Adrenal gland (tissue), 12 donors: ENCODE results near the gene RTP5. TPM values are rescaled to one million over a fixed set of nuclear protein-coding genes. Genes with fewer than 3 reads are reported as not detected.
"Not testable (repeated sequence)": the region's sequence is repeated elsewhere in the genome, so short reads cannot be mapped to it uniquely, and the experiment has no call there.

Experiments used
- DNase-seq, 7 donors: peaks; one replicate each; pipeline ENCODE4 v3.0.0-alpha.2; 2019 to 2020
- H3K27ac ChIP-seq, 5 donors: fragments of 200-600 bp; sonication (generic) in 4 of 5; 1 replicate in 3 of 5; 2 replicates in 2 of 5; pipeline versions ENCODE4 v1.5.1 to v1.8.0; 2016 to 2020; ENCODE audit warnings: mild to moderate bottlenecking in 1 of 5
- H3K27me3 ChIP-seq: fragments of 200-600 bp; 2 replicates; pipeline ENCODE4 v1.8.0; 2021
- H3K36me3 ChIP-seq, 2 donors: fragments of 200-600 bp; replicated peaks in 1 of 2; 1 replicate in 1 of 2; 2 replicates in 1 of 2; pipeline versions ENCODE4 v1.5.1 to v1.8.0; 2018 to 2022
- H3K4me1 ChIP-seq, 2 donors: fragments of 200-600 bp; replicated peaks in 1 of 2; 1 replicate in 1 of 2; 2 replicates in 1 of 2; pipeline versions ENCODE4 v1.5.1 to v1.8.0; 2018 to 2021
- H3K4me3 ChIP-seq, 4 donors: fragments of 200-600 bp; sonication (generic) in 3 of 4; one replicate each; pipeline ENCODE4 v1.5.1; 2016 to 2018
- H3K9me3 ChIP-seq, 3 donors: fragments of 200-600 bp; sonication (generic) in 1 of 3; replicated peaks in 1 of 3; 1 replicate in 2 of 3; 2 replicates in 1 of 3; pipeline versions ENCODE4 v1.5.1 to v1.8.0; 2016 to 2021
- CTCF ChIP-seq, 6 experiments: fragments of 450-650 bp in 4 of 6; fragments of 200-600 bp in 2 of 6; sonication (generic) in 1 of 6; IDR thresholded peaks; 1 replicate in 5 of 6; 2 replicates in 1 of 6; pipeline versions ENCODE4 v1.5.1 to v1.8.0; 2016 to 2021; ENCODE audit warnings: antibody characterized with exemption in 6 of 6, mild to moderate bottlenecking in 2 of 6, moderate library complexity in 1 of 6
- POLR2A ChIP-seq, 2 donors: fragments of 450-650 bp; IDR thresholded peaks; one replicate each; pipeline ENCODE4 v1.6.1; 2017; ENCODE audit warnings: antibody characterized with exemption in 2 of 2, mild to moderate bottlenecking in 2 of 2, moderate library complexity in 1 of 2
- WGBS, 4 donors: extraction: QIAGEN DNeasy Blood & Tissue Kit in 2 of 4; methylation state at CpG; one replicate each; pipeline versions ENCODE4 v1.1.5 to v1.1.7; 2013 to 2017; 5-methylcytosine and 5-hydroxymethylcytosine counted together
- intact Hi-C, 2 donors: fragments of 100-400 bp; cut with DNase I; formaldehyde crosslinking; loops; one replicate each; pipeline versions ENCODE4 v1.14.1 to v1.15.0; 2022 to 2023
- polyA plus RNA-seq, 3 donors: library from polyadenylated mRNA; stranded (reverse); fragments of 200-250 nt in 2 of 3; fragments of 350-450 nt in 1 of 3; fragmentation: Illumina TruSeq in 1 of 3; extraction: RNeasy Lipid Tissue Mini Kit (QIAGEN cat#74804) in 1 of 3; gene quantifications; one replicate each; pipeline ENCODE4 v1.2.3, GENCODE V29; 2013 to 2014
- total RNA-seq, 9 donors: library from RNA; depleted of rRNA in 4 of 9; stranded (reverse); fragments of >200 nt in 4 of 9; fragments of 120-200 nt in 1 of 9; fragmentation: NEBNext Ultra II Directional in 1 of 9; extraction: Animal tissue kit (Norgen Biotek cat#: 25700) in 1 of 9; gene quantifications; one replicate each; pipeline versions ENCODE4 v1.1.0 to v1.2.4, GENCODE V29; 2013 to 2023
- donor health status: healthy with polysubstance abuse.
- donor health status: Bipolar disorder and iron deficiency.
- donor health status: DM: yes; HTN: yes; CAD: no.
- donor health status: DM: no; HTN: no; CAD: no.
- donor health status: DM: no; HTN: no; CAD: no.
- donor health status: DM: yes; HTN: yes; CAD: no.

RTP5 gene
- total and polyA plus RNA-seq, 12 donors, result 0.07 to 0.56 (median 0.11) TPM; not detected in 9

- no peaks in the 10 kb centered on the region for H3K9me3 ChIP-seq
- H3K27me3 ChIP-seq, result no peaks in the 10 kb centered on the region
- TF ChIP-seq POLR2A (IDR thresholded peaks at IDR 0.05), result no peak
- TF ChIP-seq CTCF (IDR thresholded peaks at IDR 0.05), result no peak
- WGBS, 4 donors, result 78 to 88% (median 83%) methylated on average over 12 to 19 of the region's 19 CpGs
- H3K36me3 ChIP-seq, result no peaks in the 10 kb centered on the region
- peak in 2 of 7 donors; percentile 19 to 42 for DNase-seq
- H3K27ac ChIP-seq, result no peak overlapping the region
- H3K4me3 ChIP-seq, result no peak overlapping the region
- H3K4me1 ChIP-seq, result no peaks in the 10 kb centered on the region
- intact Hi-C loops, result no loop called here
Observed at GRCh38 chr2:241904011-241904718, 34.6 kb downstream of the RTP5 start.

GRCh38 chr2:241904791-241905710 lies 35.5 kb downstream of the RTP5 start:
- Histone ChIP-seq H3K27me3 (no peaks in the 10 kb centered on the region), H3K4me3 (no peak overlapping the region), H3K27ac (no peak overlapping the region), H3K9me3 (no peaks in the 10 kb centered on the region), H3K4me1 (no peaks in the 10 kb centered on the region), H3K36me3 (no peaks in the 10 kb centered on the region)
- intact Hi-C loops, result no loop called here
- TF ChIP-seq CTCF (IDR thresholded peaks at IDR 0.05) (no peak), POLR2A (IDR thresholded peaks at IDR 0.05) (no peak)
- DNase-seq, result peak in 2 of 7 donors; percentile 20 to 45
- WGBS, 4 donors, result 87 to 94% (median 88%) methylated on average over 22 to 29 of the region's 29 CpGs

- DNase-seq, result peak in 1 of 7 donors; percentile 20
- TF ChIP-seq POLR2A (IDR thresholded peaks at IDR 0.05), result no peak
- no peak for TF ChIP-seq CTCF (IDR thresholded peaks at IDR 0.05)
- intact Hi-C loops, result no loop called here
Observed at GRCh38 chr2:241905716-241906377, 36.3 kb downstream of the RTP5 start.

GRCh38 chr2:241906378-241906770 lies 36.8 kb downstream of the RTP5 start:
- 60 to 80% (median 74%) methylated on average over 5 of the region's 5 CpGs for WGBS, 4 donors
- peak in 1 of 7 donors; percentile 13 for DNase-seq
- H3K36me3 ChIP-seq, H3K27me3 ChIP-seq, H3K4me3 ChIP-seq, H3K4me1 ChIP-seq, H3K9me3 ChIP-seq, intact Hi-C loops: not testable (repeated sequence)
- peak overlapping the region in 1 of 5 donors; percentile 10 for H3K27ac ChIP-seq

More at GRCh38 chr2:241905716-241906377, 36.3 kb downstream of the RTP5 start:
- H3K9me3 ChIP-seq, result no peaks in the 10 kb centered on the region
- WGBS, 4 donors, result 86 to 92% (median 90%) methylated on average over 13 to 14 of the region's 14 CpGs
- peak overlapping the region in 1 of 5 donors; percentile 10 for H3K27ac ChIP-seq
- no peaks in the 10 kb centered on the region for H3K4me1 ChIP-seq
- H3K4me3 ChIP-seq, result no peak overlapping the region
- no peaks in the 10 kb centered on the region for H3K27me3 ChIP-seq
- H3K36me3 ChIP-seq, result no peaks in the 10 kb centered on the region
